WTC11 (cell line): ENCODE measurements around the gene KCNG2. TPM values are rescaled to one million over a fixed set of nuclear protein-coding genes. Genes with fewer than 3 reads are reported as not detected.

Source experiments
- ATAC-seq: fragments of 200-7000 bp; cut with Tn5 transposase; 2 replicates; pipeline ENCODE4 v1.10.0; 2021; ENCODE audit warnings: mild to moderate bottlenecking, moderate library complexity
- CTCF ChIA-PET: fragments of 300-600 bp; sonication (Branson Sonifier 250); formaldehyde crosslinking; loops from one replicate; lab custom pipeline; 2021; ENCODE audit warnings: antibody characterized with exemption; lab: Charles Lee
- POLR2A ChIA-PET: fragments of 350-600 bp; sonication (Branson Sonifier 250); formaldehyde crosslinking; loops from one replicate; lab custom pipeline; 2021; ENCODE audit warnings: antibody characterized with exemption; lab: Charles Lee
- DNase-seq: peaks from one replicate; pipeline ENCODE4 v3.0.0; 2021; ENCODE audit warnings: low spot score
- H3K27ac Mint-ChIP-seq: 2 replicates; pipeline ENCODE4 v1.8.0; 2021; ENCODE audit warnings: mixed read lengths
- H3K27me3 Mint-ChIP-seq: 2 replicates; pipeline ENCODE4 v1.8.0; 2021; ENCODE audit warnings: low read depth, mild to moderate bottlenecking, moderate library complexity, mixed read lengths
- H3K36me3 Mint-ChIP-seq: 2 replicates; pipeline ENCODE4 v1.8.0; 2021; ENCODE audit warnings: mixed read lengths
- H3K4me1 Mint-ChIP-seq: 2 replicates; pipeline ENCODE4 v1.8.0; 2022; ENCODE audit warnings: mixed read lengths
- H3K4me3 Mint-ChIP-seq: 2 replicates; pipeline ENCODE4 v1.8.0; 2021; ENCODE audit warnings: mild to moderate bottlenecking, moderate library complexity, mixed read lengths
- H3K9me3 Mint-ChIP-seq: 2 replicates; pipeline ENCODE4 v1.8.0; 2021; ENCODE audit warnings: mixed read lengths
- CREM ChIP-seq: sonication (generic); formaldehyde crosslinking; IDR thresholded peaks from 2 replicates; pipeline ENCODE4 v1.8.1; 2022; ENCODE audit warnings: mild to moderate bottlenecking, missing genetic modification reagents, moderate library complexity
- CTCF ChIP-seq: fragments of 200-600 bp; IDR thresholded peaks from 2 replicates; pipeline ENCODE4 v1.8.0; 2022; ENCODE audit warnings: antibody characterized with exemption
- EMX1 ChIP-seq: fragments of 250-450 bp; sonication (Bioruptor Pico); IDR thresholded peaks from 2 replicates; pipeline ENCODE4 v1.8.0; 2021; ENCODE audit warnings: mild to moderate bottlenecking
- ETV6 ChIP-seq: sonication (generic); formaldehyde crosslinking; IDR thresholded peaks from 2 replicates; pipeline ENCODE4 v1.8.1; 2022; ENCODE audit warnings: mild to moderate bottlenecking, missing genetic modification reagents
- FOXJ3 ChIP-seq: sonication (generic); formaldehyde crosslinking; IDR thresholded peaks from 2 replicates; pipeline ENCODE4 v1.9.0; 2021; ENCODE audit warnings: missing genetic modification reagents, mild to moderate bottlenecking, borderline replicate concordance
- IRF2 ChIP-seq: sonication (generic); formaldehyde crosslinking; IDR thresholded peaks from 2 replicates; pipeline ENCODE4 v1.8.0; 2022; ENCODE audit warnings: low read depth, missing genetic modification reagents, borderline replicate concordance
- JUN ChIP-seq: sonication (generic); formaldehyde crosslinking; IDR thresholded peaks from 2 replicates; pipeline ENCODE4 v1.8.0; 2023; ENCODE audit warnings: mild to moderate bottlenecking, missing genetic modification reagents
- MLX ChIP-seq: sonication (generic); formaldehyde crosslinking; IDR thresholded peaks from 2 replicates; pipeline ENCODE4 v1.8.1; 2023; ENCODE audit warnings: mild to moderate bottlenecking, missing genetic modification reagents, moderate library complexity
- NFATC4 ChIP-seq: fragments of 250-450 bp; sonication (Bioruptor Pico); IDR thresholded peaks from 2 replicates; pipeline ENCODE4 v1.9.0; 2021; ENCODE audit warnings: mild to moderate bottlenecking
- NR2C2 ChIP-seq: sonication (generic); formaldehyde crosslinking; IDR thresholded peaks from 2 replicates; pipeline ENCODE4 v1.8.0; 2022; ENCODE audit warnings: mild to moderate bottlenecking, missing genetic modification reagents
- SP1 ChIP-seq: sonication (generic); formaldehyde crosslinking; conservative IDR thresholded peaks from 2 replicates; pipeline ENCODE4 v1.8.1; 2022; ENCODE audit warnings: missing genetic modification reagents
- TP53 ChIP-seq: sonication (generic); formaldehyde crosslinking; IDR thresholded peaks from 2 replicates; pipeline ENCODE4 v1.8.1; 2023; ENCODE audit warnings: mild to moderate bottlenecking, missing genetic modification reagents
- USF1 ChIP-seq: sonication (generic); formaldehyde crosslinking; IDR thresholded peaks from 2 replicates; pipeline ENCODE4 v1.8.0; 2022; ENCODE audit warnings: mild to moderate bottlenecking, missing genetic modification reagents
- ZNF121 ChIP-seq: sonication (generic); formaldehyde crosslinking; IDR thresholded peaks from 2 replicates; pipeline ENCODE4 v1.8.0; 2023; ENCODE audit warnings: missing genetic modification reagents
- ZNF138 ChIP-seq: sonication (generic); formaldehyde crosslinking; conservative IDR thresholded peaks from 2 replicates; pipeline ENCODE4 v1.8.1; 2022; ENCODE audit warnings: mild to moderate bottlenecking, moderate library complexity, missing genetic modification reagents
- ZNF219 ChIP-seq: sonication (generic); formaldehyde crosslinking; IDR thresholded peaks from 2 replicates; pipeline ENCODE4 v1.8.0; 2023; ENCODE audit warnings: missing genetic modification reagents, mild to moderate bottlenecking, borderline replicate concordance
- ZNF281 ChIP-seq: sonication (generic); formaldehyde crosslinking; IDR thresholded peaks from 2 replicates; pipeline ENCODE4 v1.8.0; 2023; ENCODE audit warnings: mild to moderate bottlenecking, missing genetic modification reagents
- ZNF425 ChIP-seq: fragments of 250-450 bp; sonication (Bioruptor Pico); conservative IDR thresholded peaks from 2 replicates; pipeline ENCODE4 v1.9.0; 2021; ENCODE audit warnings: mild to moderate bottlenecking
- ZNF532 ChIP-seq: fragments of 250-450 bp; sonication (Bioruptor Pico); IDR thresholded peaks from 2 replicates; pipeline ENCODE4 v1.9.0; 2021; ENCODE audit warnings: mild to moderate bottlenecking, borderline replicate concordance
- total RNA-seq: library from RNA; stranded (reverse); gene quantifications from 3 replicates; pipeline ENCODE4 v1.2.3, GENCODE V29; 2021

KCNG2 gene
- total RNA-seq, 1 experiment from 2014 or later = 0.50 TPM

GRCh38 chr18:79871026-79871390, 73.3 kb downstream of the KCNG2 start (continued):
- TF ChIP-seq ZNF532 (CRISPR knock-in tag) (no peak), SP1 (CRISPR knock-in tag) (no peak)

GRCh38 chr18:79871481-79872091, 73.8 kb downstream of the KCNG2 start:
- no peaks in the 10 kb centered on the region for H3K4me1 Mint-ChIP-seq
- ChIA-PET CTCF (no interaction called here), POLR2A (no interaction called here)
- no peak for DNase-seq
- ATAC-seq = no peak
- H3K27ac Mint-ChIP-seq = no peak overlapping the region
- no peak overlapping the region for H3K4me3 Mint-ChIP-seq
- H3K27me3 Mint-ChIP-seq = no peaks in the 10 kb centered on the region
- no peaks in the 10 kb centered on the region for H3K9me3 Mint-ChIP-seq
- TF ChIP-seq ZNF281 (CRISPR knock-in tag) = no peak
- TF ChIP-seq MLX (CRISPR knock-in tag) = no peak
- TF ChIP-seq CREM (CRISPR knock-in tag) = no peak
- no peak for TF ChIP-seq ZNF138 (CRISPR knock-in tag)
- TF ChIP-seq IRF2 (CRISPR knock-in tag) = no peak
- TF ChIP-seq ZNF121 = no peak
- no peak for TF ChIP-seq NR2C2 (CRISPR knock-in tag)
- TF ChIP-seq NFATC4 (CRISPR knock-in tag) = no peak
- no peak for TF ChIP-seq EMX1 (CRISPR knock-in tag)
- TF ChIP-seq JUN (CRISPR knock-in tag) = no peak
- TF ChIP-seq ZNF425 (CRISPR knock-in tag) = no peak
- TF ChIP-seq CTCF = no peak
- TF ChIP-seq USF1 (CRISPR knock-in tag) = no peak
- no peak for TF ChIP-seq ETV6
- no peak for TF ChIP-seq ZNF219 (CRISPR knock-in tag)
- TF ChIP-seq FOXJ3 (CRISPR knock-in tag) = no peak
- no peak for TF ChIP-seq TP53
- H3K36me3 Mint-ChIP-seq = no peaks in the 10 kb centered on the region
